HepG2 (cell line): Measurements from ENCODE around the gene SURF2. TPM values are rescaled to one million over a fixed set of nuclear protein-coding genes. Genes with fewer than 3 reads are reported as not detected.

Experiments used
- EED ChIP-seq: sonication (generic); formaldehyde crosslinking; IDR thresholded peaks from 2 replicates; pipeline ENCODE4 v1.5.0; 2020; ENCODE audit warnings: mild to moderate bottlenecking, missing genetic modification reagents
- HMG20A ChIP-seq: IDR thresholded peaks from 2 replicates; pipeline ENCODE4 v1.6.1; 2016; ENCODE audit warnings: borderline replicate concordance
- HMG20B ChIP-seq: conservative IDR thresholded peaks from 2 replicates; pipeline ENCODE4 v1.6.1; 2016; ENCODE audit warnings: missing genetic modification reagents, missing compliant biosample characterization
- KDM6A ChIP-seq: IDR thresholded peaks from 2 replicates; pipeline ENCODE4 v1.6.1; 2016; ENCODE audit warnings: low read depth
- KMT2A ChIP-seq: sonication (generic); formaldehyde crosslinking; IDR thresholded peaks from 2 replicates; pipeline ENCODE4 v1.4.0; 2020; ENCODE audit warnings: missing genetic modification reagents
- NRL ChIP-seq: sonication (generic); formaldehyde crosslinking; IDR thresholded peaks from 2 replicates; pipeline ENCODE4 v1.5.0; 2020; ENCODE audit warnings: missing genetic modification reagents, mild to moderate bottlenecking, moderate library complexity, borderline replicate concordance
- RBM22 ChIP-seq: fragments of 200-400 bp; formaldehyde crosslinking; optimal IDR thresholded peaks from 2 replicates; pipeline ENCODE3; 2017; ENCODE audit warnings: mild to moderate bottlenecking, low read length, moderate library complexity
- SALL1 ChIP-seq: sonication (generic); formaldehyde crosslinking; IDR thresholded peaks from 2 replicates; pipeline ENCODE4 v1.8.0; 2022; ENCODE audit warnings: mild to moderate bottlenecking, missing genetic modification reagents
- SP2 ChIP-seq: sonication (generic); formaldehyde crosslinking; IDR thresholded peaks from 2 replicates; pipeline ENCODE4 v1.5.1; 2020; ENCODE audit warnings: mild to moderate bottlenecking, missing genetic modification reagents
- SUZ12 ChIP-seq: fragments of 150-350 bp; IDR thresholded peaks from 2 replicates; pipeline ENCODE4 v1.6.1; 2014; ENCODE audit warnings: low read depth, low read length
- TCF12 ChIP-seq, 2 experiments: fragments of 450-650 bp in 1 of 2; sonication (generic) in 1 of 2; formaldehyde crosslinking in 1 of 2; IDR thresholded peaks; 2 replicates each; pipeline versions ENCODE4 v1.6.1 to v1.8.0; 2017 to 2022; ENCODE audit warnings: antibody characterized with exemption in 1 of 2, mild to moderate bottlenecking in 1 of 2, missing genetic modification reagents in 1 of 2, moderate library complexity in 1 of 2
- TOPORS ChIP-seq: sonication (generic); formaldehyde crosslinking; IDR thresholded peaks from 2 replicates; pipeline ENCODE4 v1.8.0; 2023; ENCODE audit warnings: mild to moderate bottlenecking, missing genetic modification reagents
- ZNF121 ChIP-seq: sonication (generic); formaldehyde crosslinking; IDR thresholded peaks from 2 replicates; pipeline ENCODE4 v1.5.0; 2020; ENCODE audit warnings: mild to moderate bottlenecking, missing genetic modification reagents
- ZNF350 ChIP-seq: sonication (generic); formaldehyde crosslinking; IDR thresholded peaks from 2 replicates; pipeline ENCODE4 v1.4.0; 2020; ENCODE audit warnings: mild to moderate bottlenecking, low read depth, missing genetic modification reagents, borderline replicate concordance
- ZNF549 ChIP-seq: sonication (generic); formaldehyde crosslinking; IDR thresholded peaks from 2 replicates; pipeline ENCODE4 v1.5.0; 2020; ENCODE audit warnings: missing genetic modification reagents
- ZNF891 ChIP-seq: sonication (generic); formaldehyde crosslinking; IDR thresholded peaks from 2 replicates; pipeline ENCODE4 v1.5.0; 2020; ENCODE audit warnings: mild to moderate bottlenecking, missing genetic modification reagents
- ZZZ3 ChIP-seq: sonication (generic); formaldehyde crosslinking; IDR thresholded peaks from 2 replicates; pipeline ENCODE4 v1.4.0; 2020; ENCODE audit warnings: missing genetic modification reagents, mild to moderate bottlenecking, borderline replicate concordance
- polyA plus RNA-seq, 8 experiments: library from polyadenylated mRNA; depleted of rRNA in 3 of 8; stranded (reverse) in 7 of 8; unstranded in 1 of 8; fragments of >200 nt; fragmentation: Illumina TruSeq in 4 of 8; extraction: Trizol in 4 of 8; gene quantifications; 2 replicates each; pipeline versions ENCODE4 v1.2.1 to v1.2.3, GENCODE V29; 2011 to 2016; ENCODE audit warnings: low read depth in 4 of 8, missing spikeins in 1 of 8, mixed read lengths in 1 of 8; ENCODE audit not compliant: insufficient read depth in 1 of 8
- total RNA-seq, 5 experiments: library from RNA; depleted of rRNA; stranded (reverse); fragments of >200 nt; fragmentation: Illumina TruSeq; extraction: Trizol; gene quantifications; 2 replicates each; pipeline ENCODE4 v1.2.3, GENCODE V29; 2016; ENCODE audit warnings: low read depth in 1 of 5
- TF ChIP-seq, protein P1 (sequence below): sonication (generic); formaldehyde crosslinking; IDR thresholded peaks from 2 replicates; pipeline ENCODE4 v1.8.0; 2022; ENCODE audit warnings: missing genetic modification reagents, mild to moderate bottlenecking, inconsistent platforms, borderline replicate concordance
- TF ChIP-seq, protein P2 (sequence below): sonication (generic); formaldehyde crosslinking; IDR thresholded peaks from 2 replicates; pipeline ENCODE4 v1.5.0; 2020; ENCODE audit warnings: missing genetic modification reagents
- TF ChIP-seq, protein P3 (sequence below): sonication (generic); formaldehyde crosslinking; conservative IDR thresholded peaks from 2 replicates; pipeline ENCODE4 v1.8.0; 2022; ENCODE audit warnings: missing genetic modification reagents
- TF ChIP-seq, protein P4 (sequence below): fragments of 450-650 bp; IDR thresholded peaks from 2 replicates; pipeline ENCODE4 v1.6.1; 2017
- TF ChIP-seq, protein P5 (sequence below): sonication (generic); IDR thresholded peaks from 2 replicates; pipeline ENCODE4 v1.6.1; 2016; ENCODE audit warnings: low read depth, borderline replicate concordance
- TF ChIP-seq, protein P6 (sequence below): IDR thresholded peaks from 2 replicates; pipeline ENCODE4 v1.6.1; 2016; ENCODE audit warnings: low read depth, borderline replicate concordance

The SURF2 gene
- total and polyA plus RNA-seq, 2 of the 13 experiments (the other 11 are each of a cell fraction or from before 2014, with no cell fraction given): 6.3 to 13.6 TPM

DNA sequence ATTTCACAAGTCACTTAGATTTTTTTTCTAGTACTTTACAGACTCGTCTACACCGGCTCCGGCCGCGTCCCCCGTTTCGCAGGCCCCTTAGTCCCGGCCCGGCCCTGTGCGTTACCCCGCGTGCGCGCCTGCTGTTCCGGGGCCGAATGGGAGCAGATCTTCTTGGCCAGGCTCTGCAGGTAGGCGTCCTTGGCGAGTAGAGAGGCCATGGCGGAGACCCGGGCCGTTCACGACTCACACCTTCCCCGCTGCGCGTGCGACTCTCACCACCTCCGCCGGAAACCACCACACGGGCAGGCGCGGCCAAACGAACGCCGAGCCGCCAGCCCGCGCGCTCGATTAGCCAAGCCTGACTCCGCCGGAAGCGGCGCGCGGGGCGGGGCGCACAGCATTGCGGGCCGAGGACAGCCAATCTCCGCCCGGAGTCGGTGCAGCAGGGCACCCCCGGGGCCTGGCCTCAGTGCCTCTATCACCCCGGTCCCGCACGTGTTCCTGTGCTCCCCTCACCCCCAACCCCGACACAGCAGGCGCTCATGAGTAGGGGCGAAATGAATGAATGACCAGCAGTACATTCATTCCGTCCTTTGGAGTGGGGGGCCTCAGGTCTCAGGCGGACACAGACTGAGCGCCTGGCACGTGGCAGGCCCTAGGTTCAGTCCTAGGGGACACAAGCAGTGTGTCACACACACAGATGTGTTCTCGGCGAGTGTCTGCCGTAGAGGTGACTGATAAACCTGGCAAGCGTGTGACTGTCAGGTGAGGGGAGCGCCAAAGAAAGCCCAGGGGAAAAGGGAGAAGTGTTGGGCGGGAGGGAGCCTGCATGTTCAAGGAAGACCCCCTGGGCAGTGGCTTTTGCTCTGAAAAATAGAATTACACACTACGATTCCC is 20.2 kb upstream of the SURF2 start, which contains the start of gene SURF6 (continued):
- peak; percentile 80 for TF ChIP-seq ZNF350 (CRISPR knock-in tag)
- peak; percentile 88 for TF ChIP-seq SALL1
- peak; percentile 95 for TF ChIP-seq TOPORS (CRISPR knock-in tag)
- TF ChIP-seq ZZZ3 (CRISPR knock-in tag): peak; percentile 89
- TF ChIP-seq, protein P1, sequence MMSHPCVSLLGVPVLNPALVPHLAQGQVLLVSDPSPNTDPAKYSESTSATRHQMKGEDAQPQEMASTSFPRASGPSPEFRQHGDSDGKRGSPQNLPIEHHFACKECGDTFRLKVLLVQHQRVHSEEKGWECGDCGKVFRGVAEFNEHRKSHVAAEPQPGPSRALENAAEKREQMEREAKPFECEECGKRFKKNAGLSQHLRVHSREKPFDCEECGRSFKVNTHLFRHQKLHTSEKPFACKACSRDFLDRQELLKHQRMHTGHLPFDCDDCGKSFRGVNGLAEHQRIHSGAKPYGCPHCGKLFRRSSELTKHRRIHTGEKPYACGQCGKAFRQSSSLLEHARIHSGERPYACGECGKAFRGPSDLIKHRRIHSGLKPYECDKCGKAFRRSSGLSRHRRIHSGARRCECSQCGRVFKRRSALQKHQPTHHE (CRISPR knock-in tag): peak; percentile 48; the same call in 1 of the 2 replicates
- peak; percentile 95 for TF ChIP-seq KMT2A (CRISPR knock-in tag)
- no peak for TF ChIP-seq TCF12 (IDR thresholded peaks at IDR 0.05)
- TF ChIP-seq TCF12 (CRISPR knock-in tag; IDR thresholded peaks at IDR 0.05): 0 out of 2 replicates have a peak, but pooled peaks have one; percentile 28
- TF ChIP-seq SUZ12: no peak
- peak; percentile 83 for TF ChIP-seq SP2 (CRISPR knock-in tag)
- TF ChIP-seq ZNF891: no peak
- TF ChIP-seq, protein P2, sequence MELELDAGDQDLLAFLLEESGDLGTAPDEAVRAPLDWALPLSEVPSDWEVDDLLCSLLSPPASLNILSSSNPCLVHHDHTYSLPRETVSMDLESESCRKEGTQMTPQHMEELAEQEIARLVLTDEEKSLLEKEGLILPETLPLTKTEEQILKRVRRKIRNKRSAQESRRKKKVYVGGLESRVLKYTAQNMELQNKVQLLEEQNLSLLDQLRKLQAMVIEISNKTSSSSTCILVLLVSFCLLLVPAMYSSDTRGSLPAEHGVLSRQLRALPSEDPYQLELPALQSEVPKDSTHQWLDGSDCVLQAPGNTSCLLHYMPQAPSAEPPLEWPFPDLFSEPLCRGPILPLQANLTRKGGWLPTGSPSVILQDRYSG (CRISPR knock-in tag): peak; percentile 94
- TF ChIP-seq ZNF549 (CRISPR knock-in tag): no peak
- TF ChIP-seq, protein P3, sequence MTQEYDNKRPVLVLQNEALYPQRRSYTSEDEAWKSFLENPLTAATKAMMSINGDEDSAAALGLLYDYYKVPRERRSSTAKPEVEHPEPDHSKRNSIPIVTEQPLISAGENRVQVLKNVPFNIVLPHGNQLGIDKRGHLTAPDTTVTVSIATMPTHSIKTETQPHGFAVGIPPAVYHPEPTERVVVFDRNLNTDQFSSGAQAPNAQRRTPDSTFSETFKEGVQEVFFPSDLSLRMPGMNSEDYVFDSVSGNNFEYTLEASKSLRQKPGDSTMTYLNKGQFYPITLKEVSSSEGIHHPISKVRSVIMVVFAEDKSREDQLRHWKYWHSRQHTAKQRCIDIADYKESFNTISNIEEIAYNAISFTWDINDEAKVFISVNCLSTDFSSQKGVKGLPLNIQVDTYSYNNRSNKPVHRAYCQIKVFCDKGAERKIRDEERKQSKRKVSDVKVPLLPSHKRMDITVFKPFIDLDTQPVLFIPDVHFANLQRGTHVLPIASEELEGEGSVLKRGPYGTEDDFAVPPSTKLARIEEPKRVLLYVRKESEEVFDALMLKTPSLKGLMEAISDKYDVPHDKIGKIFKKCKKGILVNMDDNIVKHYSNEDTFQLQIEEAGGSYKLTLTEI: no peak
- TF ChIP-seq, protein P4, sequence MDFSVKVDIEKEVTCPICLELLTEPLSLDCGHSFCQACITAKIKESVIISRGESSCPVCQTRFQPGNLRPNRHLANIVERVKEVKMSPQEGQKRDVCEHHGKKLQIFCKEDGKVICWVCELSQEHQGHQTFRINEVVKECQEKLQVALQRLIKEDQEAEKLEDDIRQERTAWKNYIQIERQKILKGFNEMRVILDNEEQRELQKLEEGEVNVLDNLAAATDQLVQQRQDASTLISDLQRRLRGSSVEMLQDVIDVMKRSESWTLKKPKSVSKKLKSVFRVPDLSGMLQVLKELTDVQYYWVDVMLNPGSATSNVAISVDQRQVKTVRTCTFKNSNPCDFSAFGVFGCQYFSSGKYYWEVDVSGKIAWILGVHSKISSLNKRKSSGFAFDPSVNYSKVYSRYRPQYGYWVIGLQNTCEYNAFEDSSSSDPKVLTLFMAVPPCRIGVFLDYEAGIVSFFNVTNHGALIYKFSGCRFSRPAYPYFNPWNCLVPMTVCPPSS: no peak
- TF ChIP-seq, protein P5, sequence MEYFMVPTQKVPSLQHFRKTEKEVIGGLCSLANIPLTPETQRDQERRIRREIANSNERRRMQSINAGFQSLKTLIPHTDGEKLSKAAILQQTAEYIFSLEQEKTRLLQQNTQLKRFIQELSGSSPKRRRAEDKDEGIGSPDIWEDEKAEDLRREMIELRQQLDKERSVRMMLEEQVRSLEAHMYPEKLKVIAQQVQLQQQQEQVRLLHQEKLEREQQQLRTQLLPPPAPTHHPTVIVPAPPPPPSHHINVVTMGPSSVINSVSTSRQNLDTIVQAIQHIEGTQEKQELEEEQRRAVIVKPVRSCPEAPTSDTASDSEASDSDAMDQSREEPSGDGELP: peak; percentile 68; the same call in 1 of the 2 replicates
- TF ChIP-seq RBM22: peak; percentile 44
- TF ChIP-seq HMG20A (CRISPR knock-in tag): 0 out of 2 replicates have a peak, but pooled peaks have one; percentile 47
- TF ChIP-seq, protein P6, sequence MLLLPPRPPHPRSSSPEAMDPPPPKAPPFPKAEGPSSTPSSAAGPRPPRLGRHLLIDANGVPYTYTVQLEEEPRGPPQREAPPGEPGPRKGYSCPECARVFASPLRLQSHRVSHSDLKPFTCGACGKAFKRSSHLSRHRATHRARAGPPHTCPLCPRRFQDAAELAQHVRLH (CRISPR knock-in tag): peak; percentile 96
- TF ChIP-seq ZNF121 (CRISPR knock-in tag): no peak
- TF ChIP-seq HMG20B: peak; percentile 58
- TF ChIP-seq NRL: 0 out of 2 replicates have a peak, but pooled peaks have one; percentile 51
- TF ChIP-seq EED (CRISPR knock-in tag): no peak; the same call in 1 of the 2 replicates
- no peak for TF ChIP-seq KDM6A (CRISPR knock-in tag)
